Measurements from ENCODE around the gene MOB3A. TPM values are rescaled to one million over a fixed set of nuclear protein-coding genes. Genes with fewer than 3 reads are reported as not detected.

Gene MOB3A
- total and polyA plus RNA-seq, 2 of the 13 experiments (the other 11 are each of a cell fraction or from before 2014, with no cell fraction given) = 3.5 to 17.8 TPM

GRCh38 chr19:2096480-2097202 is 515 bp upstream of the MOB3A start, which contains the start of gene IZUMO4 (continued):
- TF ChIP-seq CTCF (CRISPR knock-in tag; IDR thresholded peaks at IDR 0.05) (peak; percentile 74), SKIL (CRISPR knock-in tag; IDR thresholded peaks at IDR 0.05; ENCODE audit: borderline replicate concordance) (no peak), HNRNPLL (IDR thresholded peaks at IDR 0.05; ENCODE audit: low read depth, low read length, poor library complexity, severe bottlenecking) (peak; percentile 32), ZNF234 (CRISPR knock-in tag; conservative IDR thresholded peaks at IDR 0.05) (no peak), GABPA (IDR thresholded peaks at IDR 0.05; ENCODE audit: low read depth, low read length) (no peak), GABPA (CRISPR knock-in tag; IDR thresholded peaks at IDR 0.05; ENCODE audit: low read depth) (no peak), SRY (CRISPR knock-in tag; IDR thresholded peaks at IDR 0.05) (0 out of 2 replicates have a peak, but pooled peaks have one; percentile 36), ZNF788 (CRISPR knock-in tag; IDR thresholded peaks at IDR 0.05; ENCODE audit: borderline replicate concordance) (peak; percentile 54; the same call in 1 of the 2 replicates), SETDB1 (CRISPR knock-in tag; IDR thresholded peaks at IDR 0.05; ENCODE audit: borderline replicate concordance) (no peak), DNMT1 (CRISPR knock-in tag; IDR thresholded peaks at IDR 0.05) (0 out of 2 replicates have a peak, but pooled peaks have one; percentile 9), ZEB1 (IDR thresholded peaks at IDR 0.05; ENCODE audit: insufficient replicate concordance, low read depth) (no peak), RAD51 (IDR thresholded peaks at IDR 0.05; ENCODE audit: borderline replicate concordance) (no peak), PHF20 (CRISPR knock-in tag; IDR thresholded peaks at IDR 0.05) (peak; percentile 1; the same call in 1 of the 2 replicates), RBM39 (IDR thresholded peaks at IDR 0.05; ENCODE audit: low read depth, low read length, poor library complexity, severe bottlenecking) (peak; percentile 15), MBNL3 (CRISPR knock-in tag; conservative IDR thresholded peaks at IDR 0.05) (no peak), YY1 (IDR thresholded peaks at IDR 0.05; ENCODE audit: insufficient read depth, insufficient replicate concordance, low read depth, low read length) (peak; percentile 62), EHMT2 (IDR thresholded peaks at IDR 0.05; ENCODE audit: borderline replicate concordance, low read depth, low read length) (no peak), SMC3 (IDR thresholded peaks at IDR 0.05; ENCODE audit: low read length) (no peak), ZBTB20 (CRISPR knock-in tag; IDR thresholded peaks at IDR 0.05; ENCODE audit: borderline replicate concordance, low read depth) (no peak), HHEX (CRISPR knock-in tag; IDR thresholded peaks at IDR 0.05) (no peak)
- TF ChIP-seq, protein P1, sequence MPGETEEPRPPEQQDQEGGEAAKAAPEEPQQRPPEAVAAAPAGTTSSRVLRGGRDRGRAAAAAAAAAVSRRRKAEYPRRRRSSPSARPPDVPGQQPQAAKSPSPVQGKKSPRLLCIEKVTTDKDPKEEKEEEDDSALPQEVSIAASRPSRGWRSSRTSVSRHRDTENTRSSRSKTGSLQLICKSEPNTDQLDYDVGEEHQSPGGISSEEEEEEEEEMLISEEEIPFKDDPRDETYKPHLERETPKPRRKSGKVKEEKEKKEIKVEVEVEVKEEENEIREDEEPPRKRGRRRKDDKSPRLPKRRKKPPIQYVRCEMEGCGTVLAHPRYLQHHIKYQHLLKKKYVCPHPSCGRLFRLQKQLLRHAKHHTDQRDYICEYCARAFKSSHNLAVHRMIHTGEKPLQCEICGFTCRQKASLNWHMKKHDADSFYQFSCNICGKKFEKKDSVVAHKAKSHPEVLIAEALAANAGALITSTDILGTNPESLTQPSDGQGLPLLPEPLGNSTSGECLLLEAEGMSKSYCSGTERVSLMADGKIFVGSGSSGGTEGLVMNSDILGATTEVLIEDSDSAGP (CRISPR knock-in tag; IDR thresholded peaks at IDR 0.05; ENCODE audit: borderline replicate concordance) = 0 out of 2 replicates have a peak, but pooled peaks have one; percentile 96
- TF ChIP-seq, protein P2, sequence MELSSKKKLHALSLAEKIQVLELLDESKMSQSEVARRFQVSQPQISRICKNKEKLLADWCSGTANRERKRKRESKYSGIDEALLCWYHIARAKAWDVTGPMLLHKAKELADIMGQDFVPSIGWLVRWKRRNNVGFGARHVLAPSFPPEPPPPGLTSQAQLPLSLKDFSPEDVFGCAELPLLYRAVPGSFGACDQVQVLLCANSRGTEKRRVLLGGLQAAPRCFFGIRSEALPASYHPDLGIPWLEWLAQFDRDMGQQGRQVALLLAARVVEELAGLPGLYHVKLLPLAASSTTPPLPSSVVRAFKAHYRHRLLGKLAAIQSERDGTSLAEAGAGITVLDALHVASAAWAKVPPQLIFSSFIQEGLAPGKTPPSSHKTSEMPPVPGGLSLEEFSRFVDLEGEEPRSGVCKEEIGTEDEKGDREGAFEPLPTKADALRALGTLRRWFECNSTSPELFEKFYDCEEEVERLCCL (CRISPR knock-in tag; IDR thresholded peaks at IDR 0.05; ENCODE audit: borderline replicate concordance) = no peak

Data from HepG2 (cell line).